Measurements from ENCODE around the gene RAG1.

Gene RAG1

GRCh38 chr11:36558571-36559413 is 9.0 kb upstream of the RAG1 start:
- H2BK15ac ChIP-seq (ENCODE audit: low read depth, poor library complexity, severe bottlenecking) = no peak overlapping the region
- peak; percentile 9 for DNase-seq
- no peak overlapping the region for H2BK5ac ChIP-seq (ENCODE audit: low read depth, low read length, poor library complexity, severe bottlenecking)
- peaks cover 12 to 17% of the 10 kb centered on the region in 2 experiments for H3K27me3 ChIP-seq (ENCODE audit: control insufficient read depth in 1 of 2, insufficient read depth in 1 of 2, low read length in 2 of 2)
- no peak overlapping the region for H3K9ac ChIP-seq (ENCODE audit: low read length)
- no peak overlapping the region for H3K14ac ChIP-seq (ENCODE audit: low read length in 2 of 2)
- H2BK120ac ChIP-seq (ENCODE audit: low read depth, low read length) = no peak overlapping the region
- WGBS = 73% methylated on average over 1 of the region's 4 CpGs
- H3K36me3 ChIP-seq (ENCODE audit: control insufficient read depth in 1 of 2, insufficient read depth in 2 of 2, low read depth in 1 of 2, low read length in 2 of 2) = no peaks in the 10 kb centered on the region
- H3K79me1 ChIP-seq (replicated peaks; ENCODE audit: low read length, poor library complexity, severe bottlenecking) = no peaks in the 10 kb centered on the region
- H3K4ac ChIP-seq (ENCODE audit: low read depth in 1 of 2, low read length in 2 of 2) = no peak overlapping the region
- H2AK5ac ChIP-seq (ENCODE audit: low read length, severe bottlenecking) = no peak overlapping the region
- no peak overlapping the region for H2BK12ac ChIP-seq (ENCODE audit: low read length in 2 of 2)
- no peak overlapping the region for H3K18ac ChIP-seq (ENCODE audit: low read depth in 1 of 2, low read length in 2 of 2)
- no peak overlapping the region for H4K91ac ChIP-seq (ENCODE audit: low read length)
- no peak overlapping the region for H4K8ac ChIP-seq (ENCODE audit: low read length)
- no peak overlapping the region for H3K23ac ChIP-seq (ENCODE audit: low read length in 2 of 2)
- no peak overlapping the region for H3K27ac ChIP-seq (ENCODE audit: low read length, poor library complexity, severe bottlenecking)
- no peak overlapping the region for H2AFZ ChIP-seq (ENCODE audit: low read depth, low read length)
- H3K4me1 ChIP-seq (ENCODE audit: control insufficient read depth, insufficient read depth, low read depth, low read length) = no peaks in the 10 kb centered on the region
- H3K9me3 ChIP-seq (ENCODE audit: control insufficient read depth, low read length) = no peaks in the 10 kb centered on the region
- no peak overlapping the region for H3K4me2 ChIP-seq (ENCODE audit: low read length, poor library complexity, severe bottlenecking)
- no peak overlapping the region for H3K4me3 ChIP-seq (ENCODE audit: insufficient read depth in 1 of 2, low read depth in 1 of 2, low read length in 2 of 2)

GRCh38 chr11:36564376-36565030 is 3.3 kb upstream of the RAG1 start:
- no peak overlapping the region for H3K4ac ChIP-seq (ENCODE audit: low read depth in 1 of 2, low read length in 2 of 2)
- H3K14ac ChIP-seq (ENCODE audit: low read length in 2 of 2) = no peak overlapping the region
- peak overlapping the region; percentile 23 for H3K9ac ChIP-seq (ENCODE audit: low read length)
- H3K4me2 ChIP-seq (ENCODE audit: low read length, poor library complexity, severe bottlenecking) = peak overlapping the region; percentile 60
- peak overlapping the region in 1 of 2 experiments; percentile 69 for H3K4me3 ChIP-seq (ENCODE audit: insufficient read depth in 1 of 2, low read depth in 1 of 2, low read length in 2 of 2)
- no peak overlapping the region for H2AK5ac ChIP-seq (ENCODE audit: low read length, severe bottlenecking)
- H3K79me1 ChIP-seq (replicated peaks; ENCODE audit: low read length, poor library complexity, severe bottlenecking) = no peaks in the 10 kb centered on the region
- no peak overlapping the region for H2BK120ac ChIP-seq (ENCODE audit: low read depth, low read length)
- H2AFZ ChIP-seq (ENCODE audit: low read depth, low read length) = no peak overlapping the region
- no peaks in the 10 kb centered on the region for H3K36me3 ChIP-seq (ENCODE audit: control insufficient read depth in 1 of 2, insufficient read depth in 2 of 2, low read depth in 1 of 2, low read length in 2 of 2)
- H3K27ac ChIP-seq (ENCODE audit: low read length, poor library complexity, severe bottlenecking) = no peak overlapping the region
- no peak overlapping the region for H4K91ac ChIP-seq (ENCODE audit: low read length)
- H3K9me3 ChIP-seq (ENCODE audit: control insufficient read depth, low read length) = no peaks in the 10 kb centered on the region
- H3K4me1 ChIP-seq (ENCODE audit: control insufficient read depth, insufficient read depth, low read depth, low read length) = no peaks in the 10 kb centered on the region
- H3K23ac ChIP-seq (ENCODE audit: low read length in 2 of 2) = no peak overlapping the region
- H3K18ac ChIP-seq (ENCODE audit: low read depth in 1 of 2, low read length in 2 of 2) = no peak overlapping the region
- no peak overlapping the region for H2BK5ac ChIP-seq (ENCODE audit: low read depth, low read length, poor library complexity, severe bottlenecking)
- peak; percentile 61 for DNase-seq
- WGBS = 25% methylated on average over 11 of the region's 15 CpGs
- H2BK12ac ChIP-seq (ENCODE audit: low read length in 2 of 2) = no peak overlapping the region
- H3K27me3 ChIP-seq (ENCODE audit: control insufficient read depth in 1 of 2, insufficient read depth in 1 of 2, low read length in 2 of 2) = peaks cover 34 to 37% of the 10 kb centered on the region in 2 experiments
- H4K8ac ChIP-seq (ENCODE audit: low read length) = no peak overlapping the region
- H2BK15ac ChIP-seq (ENCODE audit: low read depth, poor library complexity, severe bottlenecking) = no peak overlapping the region

- H3K9ac ChIP-seq (ENCODE audit: low read length) = peak overlapping the region; percentile 23
- no peak overlapping the region for H2BK120ac ChIP-seq (ENCODE audit: low read depth, low read length)
- H3K9me3 ChIP-seq (ENCODE audit: control insufficient read depth, low read length) = no peaks in the 10 kb centered on the region
- H2AK5ac ChIP-seq (ENCODE audit: low read length, severe bottlenecking) = no peak overlapping the region
- H3K4me3 ChIP-seq (ENCODE audit: insufficient read depth in 1 of 2, low read depth in 1 of 2, low read length in 2 of 2) = peak overlapping the region in 1 of 2 experiments; percentile 69
- no peak overlapping the region for H3K4ac ChIP-seq (ENCODE audit: low read depth in 1 of 2, low read length in 2 of 2)
- no peak overlapping the region for H3K4me2 ChIP-seq (ENCODE audit: low read length, poor library complexity, severe bottlenecking)
- no peak overlapping the region for H4K8ac ChIP-seq (ENCODE audit: low read length)
- no peak for DNase-seq
- H2AFZ ChIP-seq (ENCODE audit: low read depth, low read length) = no peak overlapping the region
- no peaks in the 10 kb centered on the region for H3K79me1 ChIP-seq (replicated peaks; ENCODE audit: low read length, poor library complexity, severe bottlenecking)
- no peak overlapping the region for H3K27ac ChIP-seq (ENCODE audit: low read length, poor library complexity, severe bottlenecking)
- no peak overlapping the region for H2BK12ac ChIP-seq (ENCODE audit: low read length in 2 of 2)
- H3K23ac ChIP-seq (ENCODE audit: low read length in 2 of 2) = no peak overlapping the region
- peaks cover 33 to 34% of the 10 kb centered on the region in 2 experiments for H3K27me3 ChIP-seq (ENCODE audit: control insufficient read depth in 1 of 2, insufficient read depth in 1 of 2, low read length in 2 of 2)
- no peak overlapping the region for H2BK15ac ChIP-seq (ENCODE audit: low read depth, poor library complexity, severe bottlenecking)
- H3K14ac ChIP-seq (ENCODE audit: low read length in 2 of 2) = no peak overlapping the region
- no peak overlapping the region for H4K91ac ChIP-seq (ENCODE audit: low read length)
- no peak overlapping the region for H3K18ac ChIP-seq (ENCODE audit: low read depth in 1 of 2, low read length in 2 of 2)
- H3K4me1 ChIP-seq (ENCODE audit: control insufficient read depth, insufficient read depth, low read depth, low read length) = no peaks in the 10 kb centered on the region
- 63% methylated on average over 6 of the region's 6 CpGs for WGBS
- H2BK5ac ChIP-seq (ENCODE audit: low read depth, low read length, poor library complexity, severe bottlenecking) = no peak overlapping the region
- no peaks in the 10 kb centered on the region for H3K36me3 ChIP-seq (ENCODE audit: control insufficient read depth in 1 of 2, insufficient read depth in 2 of 2, low read depth in 1 of 2, low read length in 2 of 2)
These were observed 2.7 kb upstream of the RAG1 start for GRCh38 chr11:36565031-36565610.

DNA sequence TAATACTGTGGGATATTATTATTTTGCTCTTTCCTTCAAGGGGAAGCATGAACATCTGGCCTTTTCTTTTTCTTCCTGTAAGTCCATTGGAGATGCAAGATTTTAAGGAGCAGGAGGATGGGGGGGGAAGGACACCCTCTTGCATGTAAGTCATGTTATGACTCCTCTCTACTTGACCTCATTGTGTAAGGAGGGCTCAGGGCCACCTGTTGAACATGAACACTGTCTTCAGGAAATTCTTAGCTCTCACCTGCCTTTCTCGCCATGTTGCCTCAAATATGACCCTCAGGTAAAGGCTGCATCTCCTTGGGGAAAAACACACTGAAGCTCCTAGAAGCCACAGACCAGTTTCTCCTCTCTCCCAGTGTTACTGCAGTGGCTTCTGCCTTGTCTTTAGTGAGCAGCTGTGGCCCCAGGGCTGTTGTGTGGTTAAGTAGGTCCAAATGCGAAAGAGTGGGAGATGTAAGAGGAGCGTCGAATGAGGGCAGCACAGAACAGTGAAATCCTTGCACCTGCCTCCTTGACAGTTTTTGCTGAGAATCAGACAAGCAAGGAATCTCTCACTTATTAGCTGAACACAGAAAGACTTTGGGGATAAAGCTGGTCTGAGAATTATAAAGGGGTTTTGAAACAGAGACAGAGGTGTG is 1.3 kb upstream of the RAG1 start:
- Histone ChIP-seq H2BK5ac (ENCODE audit: low read depth, low read length, poor library complexity, severe bottlenecking) (no peak overlapping the region), H2BK15ac (ENCODE audit: low read depth, poor library complexity, severe bottlenecking) (no peak overlapping the region), H2BK12ac (ENCODE audit: low read length in 2 of 2) (no peak overlapping the region), H3K18ac (ENCODE audit: low read depth in 1 of 2, low read length in 2 of 2) (no peak overlapping the region), H3K23ac (ENCODE audit: low read length in 2 of 2) (no peak overlapping the region), H3K36me3 (ENCODE audit: control insufficient read depth in 1 of 2, insufficient read depth in 2 of 2, low read depth in 1 of 2, low read length in 2 of 2) (no peaks in the 10 kb centered on the region), H4K91ac (ENCODE audit: low read length) (no peak overlapping the region), H3K4ac (ENCODE audit: low read depth in 1 of 2, low read length in 2 of 2) (no peak overlapping the region), H3K4me2 (ENCODE audit: low read length, poor library complexity, severe bottlenecking) (no peak overlapping the region), H2AFZ (ENCODE audit: low read depth, low read length) (no peak overlapping the region), H3K27me3 (ENCODE audit: control insufficient read depth in 1 of 2, insufficient read depth in 1 of 2, low read length in 2 of 2) (peaks cover 21 to 27% of the 10 kb centered on the region in 2 experiments), H4K8ac (ENCODE audit: low read length) (no peak overlapping the region), H2AK5ac (ENCODE audit: low read length, severe bottlenecking) (no peak overlapping the region), H3K9ac (ENCODE audit: low read length) (no peak overlapping the region), H3K14ac (ENCODE audit: low read length in 2 of 2) (peak overlapping the region in 1 of 2 experiments; percentile 15), H2BK120ac (ENCODE audit: low read depth, low read length) (no peak overlapping the region), H3K27ac (ENCODE audit: low read length, poor library complexity, severe bottlenecking) (no peak overlapping the region), H3K4me1 (ENCODE audit: control insufficient read depth, insufficient read depth, low read depth, low read length) (no peaks in the 10 kb centered on the region), H3K79me1 (replicated peaks; ENCODE audit: low read length, poor library complexity, severe bottlenecking) (no peaks in the 10 kb centered on the region), H3K9me3 (ENCODE audit: control insufficient read depth, low read length) (no peaks in the 10 kb centered on the region), H3K4me3 (ENCODE audit: insufficient read depth in 1 of 2, low read depth in 1 of 2, low read length in 2 of 2) (no peak overlapping the region)
- 83% methylated on average over 4 of the region's 4 CpGs for WGBS
- DNase-seq = no peak

Measured in mesenchymal stem cell (in vitro differentiated cells and primary cell).